Upper lobe of left lung (tissue), 6 donors: ENCODE results near the gene TOB1. TPM values are rescaled to one million over a fixed set of nuclear protein-coding genes. Genes with fewer than 3 reads are reported as not detected.

Source experiments
- ATAC-seq, 2 donors: fragments of 200-7000 bp; cut with Tn5 transposase; one replicate each; pipeline ENCODE4 v1.9.1; 2022; ENCODE audit warnings: mild to moderate bottlenecking in 2 of 2, moderate library complexity in 2 of 2; ENCODE audit not compliant: low FRiP score in 2 of 2
- DNase-seq, 2 donors: peaks; one replicate each; pipeline ENCODE4 v3.0.0-alpha.2; 2019 to 2020
- H3K27ac ChIP-seq, 4 donors: fragments of 200-600 bp; sonication (generic); one replicate each; pipeline ENCODE4 v1.5.1; 2016 to 2019
- H3K27me3 ChIP-seq, 4 donors: fragments of 200-600 bp; sonication (generic); one replicate each; pipeline ENCODE4 v1.5.1; 2017 to 2019
- H3K36me3 ChIP-seq, 4 donors: fragments of 200-600 bp; sonication (generic); one replicate each; pipeline ENCODE4 v1.5.1; 2016 to 2019
- H3K4me1 ChIP-seq, 4 donors: fragments of 200-600 bp; sonication (generic); one replicate each; pipeline ENCODE4 v1.5.1; 2018 to 2019
- H3K4me3 ChIP-seq, 4 donors: fragments of 200-600 bp; sonication (generic); one replicate each; pipeline ENCODE4 v1.5.1; 2017 to 2019; ENCODE audit warnings: mild to moderate bottlenecking in 2 of 4, moderate library complexity in 1 of 4
- H3K9me3 ChIP-seq, 4 donors: fragments of 200-600 bp; sonication (generic); one replicate each; pipeline ENCODE4 v1.5.1; 2018 to 2019
- EP300 ChIP-seq, 4 donors: sonication (generic); formaldehyde crosslinking; IDR thresholded peaks; one replicate each; pipeline ENCODE4 v1.5.1; 2017; ENCODE audit warnings: antibody characterized with exemption in 4 of 4, control low read depth in 2 of 4
- POLR2A ChIP-seq, 4 donors: fragments of 450-650 bp; IDR thresholded peaks; one replicate each; pipeline ENCODE4 v1.5.1; 2016 to 2017; ENCODE audit warnings: antibody characterized with exemption in 4 of 4, mild to moderate bottlenecking in 2 of 4
- POLR2AphosphoS5 ChIP-seq, 2 donors: sonication (generic); formaldehyde crosslinking; IDR thresholded peaks; one replicate each; pipeline ENCODE4 v1.5.1; 2017; ENCODE audit warnings: antibody characterized with exemption in 2 of 2
- WGBS, 2 donors: methylation state at CpG; one replicate each; pipeline ENCODE4 v1.1.5; 2017 to 2018; 5-methylcytosine and 5-hydroxymethylcytosine counted together
- total RNA-seq, 6 donors: library from RNA; depleted of rRNA in 4 of 6; stranded (reverse); fragments of >200 nt in 4 of 6; gene quantifications; one replicate each; pipeline versions ENCODE4 v1.1.0 to v1.2.1, GENCODE V29; 2016 to 2021
- TF ChIP-seq, protein P1 (sequence below), 6 experiments: fragments of 450-650 bp in 4 of 6; fragments of 200-600 bp in 2 of 6; sonication (generic) in 2 of 6; IDR thresholded peaks; one replicate each; pipeline ENCODE4 v1.5.1; 2016 to 2019; ENCODE audit warnings: antibody characterized with exemption in 6 of 6
- donor health status: DM: no; HTN: no; CAD: no; lungs with moderate emphysema.
- donor health status: DM: no; HTN: yes; CAD: no; lungs with severe emphysema.

The TOB1 gene
- total RNA-seq, 6 donors from 2014 or later, result 16.0 to 98.5 (median 53.5) TPM

DNA sequence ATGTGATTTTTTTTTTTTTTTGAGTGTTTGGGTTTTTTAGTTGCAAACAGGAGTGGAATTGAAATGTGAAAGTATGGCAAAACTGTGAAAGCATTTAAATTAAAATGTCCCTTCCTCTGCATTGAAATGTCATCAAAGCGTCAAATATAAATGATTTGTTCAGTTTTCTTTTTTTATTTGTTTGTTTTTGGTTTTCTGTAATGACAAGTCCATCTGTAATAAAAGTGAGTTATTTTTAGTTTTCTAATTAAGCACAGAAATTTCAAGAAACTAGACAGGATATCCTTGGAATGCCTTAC, 1.9 kb upstream of the TOB1 start:
- Histone ChIP-seq H3K27me3 (no peaks in the 10 kb centered on the region), H3K9me3 (no peaks in the 10 kb centered on the region), H3K4me3 (peak overlapping the region; percentile 55 to 94 (median 90)), H3K4me1 (peaks cover 16 to 26% (median 25%) of the 10 kb centered on the region in 4 donors), H3K36me3 (peaks cover 0 to 6% (median 4%) of the 10 kb centered on the region in 4 donors), H3K27ac (peak overlapping the region; percentile 96 to 100 (median 100))
- ATAC-seq, result no peak
- 0 to 25% methylated on average over 1 of the region's 1 CpG for WGBS, 2 donors
- DNase-seq, result no peak
- TF ChIP-seq POLR2A (IDR thresholded peaks at IDR 0.05) (no peak), POLR2AphosphoS5 (IDR thresholded peaks at IDR 0.05) (no peak), EP300 (IDR thresholded peaks at IDR 0.05) (no peak)
- TF ChIP-seq, protein P1, sequence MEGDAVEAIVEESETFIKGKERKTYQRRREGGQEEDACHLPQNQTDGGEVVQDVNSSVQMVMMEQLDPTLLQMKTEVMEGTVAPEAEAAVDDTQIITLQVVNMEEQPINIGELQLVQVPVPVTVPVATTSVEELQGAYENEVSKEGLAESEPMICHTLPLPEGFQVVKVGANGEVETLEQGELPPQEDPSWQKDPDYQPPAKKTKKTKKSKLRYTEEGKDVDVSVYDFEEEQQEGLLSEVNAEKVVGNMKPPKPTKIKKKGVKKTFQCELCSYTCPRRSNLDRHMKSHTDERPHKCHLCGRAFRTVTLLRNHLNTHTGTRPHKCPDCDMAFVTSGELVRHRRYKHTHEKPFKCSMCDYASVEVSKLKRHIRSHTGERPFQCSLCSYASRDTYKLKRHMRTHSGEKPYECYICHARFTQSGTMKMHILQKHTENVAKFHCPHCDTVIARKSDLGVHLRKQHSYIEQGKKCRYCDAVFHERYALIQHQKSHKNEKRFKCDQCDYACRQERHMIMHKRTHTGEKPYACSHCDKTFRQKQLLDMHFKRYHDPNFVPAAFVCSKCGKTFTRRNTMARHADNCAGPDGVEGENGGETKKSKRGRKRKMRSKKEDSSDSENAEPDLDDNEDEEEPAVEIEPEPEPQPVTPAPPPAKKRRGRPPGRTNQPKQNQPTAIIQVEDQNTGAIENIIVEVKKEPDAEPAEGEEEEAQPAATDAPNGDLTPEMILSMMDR (IDR thresholded peaks at IDR 0.05), result no peak

DNA sequence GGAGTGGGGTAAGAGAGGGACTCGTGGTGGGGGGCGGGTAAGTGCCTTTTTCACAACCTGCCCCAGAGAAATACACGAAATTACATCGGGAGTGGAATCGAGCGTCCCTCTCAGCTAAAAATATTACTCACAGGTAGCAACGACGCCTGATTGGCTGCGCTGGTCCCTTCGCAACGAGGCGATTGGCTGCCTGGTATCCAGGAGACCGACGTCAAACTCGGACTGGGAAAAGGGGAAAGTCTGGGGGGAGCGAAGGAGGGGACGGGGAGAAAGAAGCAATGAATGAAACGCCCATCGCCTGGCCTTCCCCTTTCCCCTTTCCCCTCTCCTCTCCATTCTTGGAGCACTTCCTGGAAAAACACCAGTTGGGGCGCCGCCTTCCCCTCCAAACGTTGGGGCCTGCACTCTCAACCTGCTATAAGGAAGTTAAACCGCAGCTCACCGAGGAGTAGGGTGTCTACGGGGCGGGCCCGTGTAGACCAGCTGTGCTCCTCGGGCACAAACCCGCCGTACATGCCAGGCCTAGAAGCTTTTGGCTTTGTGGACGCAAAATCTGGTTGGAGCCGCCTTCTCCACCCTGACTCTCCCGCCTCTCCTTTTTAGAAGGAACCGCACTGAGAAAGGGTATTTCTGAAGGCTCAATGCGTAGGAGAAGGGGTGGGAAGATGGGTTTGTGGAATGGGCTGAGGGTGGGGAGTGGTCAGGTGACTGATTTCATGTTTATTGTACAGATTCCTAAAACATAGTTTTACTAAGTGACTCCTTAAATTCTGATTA, 1.4 kb upstream of the TOB1 start:
- Histone ChIP-seq H3K36me3 (peaks cover 0 to 11% (median 9%) of the 10 kb centered on the region in 4 donors), H3K27me3 (no peaks in the 10 kb centered on the region), H3K9me3 (no peaks in the 10 kb centered on the region), H3K4me3 (peak overlapping the region; percentile 55 to 94 (median 90)), H3K4me1 (peaks cover 19 to 31% (median 28%) of the 10 kb centered on the region in 4 donors), H3K27ac (peak overlapping the region; percentile 96 to 100 (median 100))
- WGBS, 2 donors, result 0 to 1% methylated on average over 26 to 35 of the region's 35 CpGs
- ATAC-seq, result peak; percentile 87 to 93
- peak; percentile 93 to 95 for DNase-seq
- peak; percentile 90 for TF ChIP-seq POLR2AphosphoS5 (IDR thresholded peaks at IDR 0.05)
- TF ChIP-seq EP300 (IDR thresholded peaks at IDR 0.05), result peak in 1 of 4 donors; percentile 64
- TF ChIP-seq POLR2A (IDR thresholded peaks at IDR 0.05), result peak; percentile 67 to 94 (median 84)
- TF ChIP-seq, protein P1 (IDR thresholded peaks at IDR 0.05), result no peak

DNA sequence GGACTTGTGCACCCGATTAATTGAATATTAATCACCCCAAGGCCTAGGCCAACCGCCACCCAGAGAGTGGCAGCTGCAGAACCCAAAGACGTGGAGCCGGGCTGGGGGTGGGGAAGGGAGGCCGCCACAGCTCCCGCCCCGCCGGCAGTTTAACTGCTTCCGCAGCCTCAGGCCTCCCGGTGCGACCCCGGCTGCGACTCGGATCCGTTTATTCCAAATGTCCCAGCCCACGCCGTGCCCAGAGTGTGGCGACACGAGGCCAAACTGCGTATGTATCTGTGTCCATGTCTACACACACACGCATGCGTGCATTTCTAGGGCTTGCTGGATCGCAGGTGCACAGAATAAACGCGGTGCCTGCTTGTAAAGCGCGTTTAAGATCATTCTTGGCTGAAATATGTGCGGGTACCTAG, 802 bp upstream of the TOB1 start:
- peaks cover 2 to 16% (median 9%) of the 10 kb centered on the region in 4 donors for H3K36me3 ChIP-seq
- peak overlapping the region; percentile 96 to 100 (median 100) for H3K27ac ChIP-seq
- H3K4me1 ChIP-seq, result peaks cover 16 to 35% (median 29%) of the 10 kb centered on the region in 4 donors
- H3K27me3 ChIP-seq, result no peaks in the 10 kb centered on the region
- 0 to 2% methylated on average over 9 to 26 of the region's 28 CpGs for WGBS, 2 donors
- H3K9me3 ChIP-seq, result no peaks in the 10 kb centered on the region
- peak; percentile 70 to 91 for DNase-seq
- peak; percentile 20 to 70 for ATAC-seq
- TF ChIP-seq, protein P1 (IDR thresholded peaks at IDR 0.05), result no peak
- TF ChIP-seq EP300 (IDR thresholded peaks at IDR 0.05), result no peak
- no peak for TF ChIP-seq POLR2AphosphoS5 (IDR thresholded peaks at IDR 0.05)
- TF ChIP-seq POLR2A (IDR thresholded peaks at IDR 0.05), result no peak
- peak overlapping the region; percentile 55 to 94 (median 90) for H3K4me3 ChIP-seq

DNA sequence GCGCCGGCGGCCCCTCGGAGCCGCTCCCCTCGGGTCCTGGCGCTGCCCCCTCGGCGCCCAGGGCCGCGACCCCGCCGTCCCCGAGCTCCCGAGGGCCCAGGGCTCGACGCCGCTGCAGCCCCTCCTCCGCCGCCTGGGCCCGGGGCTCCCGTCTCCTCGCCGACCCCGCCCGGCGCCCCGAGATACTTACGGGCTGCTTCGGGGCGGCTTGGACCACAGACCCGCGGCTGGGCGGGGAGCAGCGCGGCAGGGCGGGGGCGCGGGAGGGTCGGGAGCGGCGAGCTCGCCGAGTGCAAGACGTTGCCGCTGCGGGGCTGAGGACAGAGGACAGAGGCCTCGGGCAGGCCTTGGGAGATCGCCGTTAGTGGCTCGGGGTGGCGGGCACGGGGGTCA, 290 bp downstream of the TOB1 start:
- no peaks in the 10 kb centered on the region for H3K9me3 ChIP-seq
- ATAC-seq (peak in 1 of 2 donors; percentile 3), DNase-seq (no peak)
- H3K4me3 ChIP-seq, result peak overlapping the region; percentile 79 to 94 (median 90)
- H3K4me1 ChIP-seq, result peaks cover 22 to 43% (median 28%) of the 10 kb centered on the region in 4 donors
- TF ChIP-seq POLR2AphosphoS5 (IDR thresholded peaks at IDR 0.05) (no peak), POLR2A (IDR thresholded peaks at IDR 0.05) (no peak), EP300 (IDR thresholded peaks at IDR 0.05) (no peak)
- TF ChIP-seq, protein P1 (IDR thresholded peaks at IDR 0.05), result no peak
- H3K36me3 ChIP-seq, result peaks cover 5 to 24% (median 10%) of the 10 kb centered on the region in 4 donors
- H3K27ac ChIP-seq, result peak overlapping the region; percentile 96 to 100 (median 100)
- no peaks in the 10 kb centered on the region for H3K27me3 ChIP-seq
- WGBS, 2 donors, result 0 to 1% methylated on average over 1 to 22 of the region's 53 CpGs
